ENCODE data around the gene RPS29.

GRCh38 chr14:49584058-49584457 is 2.1 kb downstream of the RPS29 start:
- TF ChIP-seq EP300 (IDR thresholded peaks at IDR 0.05) (no peak), POLR2A (IDR thresholded peaks at IDR 0.05) (no peak), CTCF (IDR thresholded peaks at IDR 0.05) (no peak), POLR2AphosphoS5 (IDR thresholded peaks at IDR 0.05) (no peak)

Measured in stomach (tissue), 4 donors.